IPS-NIHi11 (cell line): ENCODE data around the gene ENSA.
"Not testable (repeated sequence)": the region's sequence is repeated elsewhere in the genome, so short reads cannot be mapped to it uniquely, and the experiment has no call there.

Experiments
- DNase-seq: peaks from one replicate; pipeline ENCODE4 v3.0.0; 2012; ENCODE audit warnings: mixed read lengths, low spot score

ENSA gene

DNA sequence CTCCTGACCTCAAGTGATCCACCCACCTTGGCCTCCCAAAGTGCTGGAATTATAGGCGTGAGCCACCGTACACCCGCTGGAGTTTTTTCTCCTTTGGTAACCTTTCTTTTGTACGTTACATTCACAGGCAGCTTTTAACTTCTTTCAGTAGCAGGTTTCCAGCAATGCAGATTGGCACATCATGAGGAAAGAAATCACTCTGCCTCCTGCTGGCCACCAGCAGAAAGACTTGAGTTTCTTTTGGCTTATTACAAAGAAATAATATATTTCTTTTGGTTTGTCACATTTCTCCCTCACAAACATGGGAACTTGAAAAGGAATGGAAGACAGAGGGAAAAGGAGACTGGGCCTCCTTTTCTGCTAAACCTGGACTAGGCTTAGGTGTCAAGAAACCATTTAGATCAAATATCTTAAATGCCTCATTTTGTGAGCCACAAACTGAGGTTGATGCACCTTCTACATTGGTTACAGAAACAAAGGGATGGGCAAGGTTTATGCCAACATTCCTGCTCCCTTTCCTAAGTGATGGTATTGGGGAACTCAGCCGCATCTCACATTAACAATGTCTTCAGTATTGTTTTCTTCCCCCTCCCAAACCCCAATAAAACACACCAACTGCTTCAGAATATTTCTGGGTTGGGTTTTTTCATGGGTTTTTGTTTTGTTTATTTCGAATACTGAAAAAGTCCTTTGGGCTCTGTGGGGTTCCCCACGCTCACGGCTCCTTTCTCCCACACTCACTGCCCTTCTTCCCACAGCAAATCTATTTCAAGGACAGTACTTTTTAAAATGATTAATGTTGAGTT is 7.7 kb downstream of the ENSA start:
- peak; percentile 44 for DNase-seq

DNA sequence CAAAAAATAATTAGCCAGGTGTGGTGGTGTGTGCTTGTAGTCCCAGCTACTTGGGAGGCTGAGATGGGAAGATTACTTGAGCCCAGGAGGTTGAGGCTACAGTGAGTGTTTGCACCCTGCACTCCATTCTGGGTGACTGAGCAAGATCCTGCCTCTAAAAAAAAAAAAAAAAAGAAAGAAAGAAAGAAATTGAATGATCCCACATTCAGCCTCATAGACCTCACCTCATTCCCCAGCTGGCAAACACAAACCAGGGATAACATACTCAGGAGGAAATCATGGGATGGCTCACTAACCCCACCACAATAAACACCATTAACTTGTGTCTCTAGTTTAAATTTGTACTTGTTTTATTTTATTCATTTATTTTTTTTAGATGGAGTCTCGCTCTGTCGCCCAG is 8.5 kb downstream of the ENSA start:
- DNase-seq, result no peak

DNA sequence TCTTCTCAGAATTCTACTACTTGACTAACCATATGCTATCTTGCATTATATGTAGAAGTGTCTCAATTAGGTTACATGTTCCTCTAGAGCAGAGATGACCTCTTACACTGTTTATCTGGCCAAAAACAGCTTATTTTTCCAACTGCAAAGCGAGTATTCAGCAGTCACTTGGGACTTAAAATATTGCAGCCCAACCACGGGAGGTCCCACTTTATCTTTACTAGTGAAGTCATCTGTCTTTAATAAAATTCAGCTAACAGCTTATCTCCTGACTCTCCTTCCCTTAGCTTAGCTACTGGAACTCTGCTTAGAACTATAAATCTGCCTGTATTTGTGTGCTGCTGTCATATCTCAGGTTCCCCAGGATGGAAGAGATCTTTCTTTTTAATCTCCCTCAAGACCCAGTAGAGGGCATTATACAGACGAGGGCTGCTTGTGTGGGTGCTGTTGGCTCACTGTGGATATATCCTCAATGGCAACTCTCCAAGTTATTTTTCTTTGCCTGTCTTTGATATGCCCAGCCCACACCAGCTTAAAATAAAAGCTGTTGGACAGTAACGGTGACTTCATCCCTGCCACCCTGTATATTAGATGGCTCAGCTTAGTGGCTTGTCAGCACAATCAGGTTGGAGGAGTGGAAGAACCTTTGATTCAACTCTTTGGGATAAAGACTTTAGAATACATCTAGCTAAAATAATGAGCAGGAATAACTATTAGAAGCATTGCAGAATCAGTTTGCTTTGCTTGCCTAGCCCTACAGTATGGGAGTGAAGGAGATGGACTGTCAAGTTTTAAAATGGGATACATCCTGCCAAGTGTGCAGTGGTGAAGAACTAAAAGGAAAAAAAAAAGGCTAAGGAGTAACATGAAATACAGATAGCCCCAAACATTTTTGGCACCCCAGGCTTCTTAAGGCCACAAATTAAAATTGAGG is 9.6 kb downstream of the ENSA start:
- DNase-seq, result no peak

DNA sequence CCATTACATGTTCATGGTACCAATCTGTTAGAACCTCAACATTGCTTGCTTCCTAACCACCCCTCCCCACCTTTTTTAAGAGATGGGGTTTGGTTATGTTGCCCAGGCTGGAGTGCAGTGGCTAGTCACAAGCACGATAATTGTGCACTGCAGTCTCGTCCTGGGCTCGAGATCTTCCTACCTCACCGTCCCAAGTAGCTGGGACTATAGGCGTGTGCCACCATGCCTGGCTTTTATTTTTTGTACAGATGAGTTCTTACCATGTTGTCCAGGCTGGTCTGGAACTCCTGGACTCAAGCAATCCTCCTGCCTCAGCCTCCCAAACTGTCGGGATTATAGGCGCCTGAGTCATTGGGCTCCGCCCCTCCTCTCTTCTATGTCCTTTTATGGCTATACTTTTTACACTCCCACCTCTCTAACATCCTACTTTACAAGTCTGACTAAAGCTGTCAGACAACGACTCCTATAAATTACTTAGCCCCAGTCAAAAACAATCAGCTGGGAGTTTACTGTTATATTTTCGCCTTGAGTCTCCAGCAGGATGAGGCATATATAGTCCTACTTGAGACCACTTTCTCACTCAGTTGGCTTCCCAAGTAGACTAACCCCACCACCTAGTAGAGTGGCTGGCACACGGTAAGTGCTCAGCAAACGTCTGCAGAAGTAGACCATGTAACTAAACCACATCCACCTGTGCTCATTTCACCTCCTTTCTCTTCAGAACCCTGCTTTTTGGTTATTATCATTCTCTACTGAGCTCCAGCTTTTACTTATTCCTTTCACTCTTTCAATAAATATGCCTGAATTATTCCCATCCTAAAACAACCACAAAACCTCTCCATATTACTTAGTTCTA is 13.8 kb downstream of the ENSA start:
- no peak for DNase-seq

DNA sequence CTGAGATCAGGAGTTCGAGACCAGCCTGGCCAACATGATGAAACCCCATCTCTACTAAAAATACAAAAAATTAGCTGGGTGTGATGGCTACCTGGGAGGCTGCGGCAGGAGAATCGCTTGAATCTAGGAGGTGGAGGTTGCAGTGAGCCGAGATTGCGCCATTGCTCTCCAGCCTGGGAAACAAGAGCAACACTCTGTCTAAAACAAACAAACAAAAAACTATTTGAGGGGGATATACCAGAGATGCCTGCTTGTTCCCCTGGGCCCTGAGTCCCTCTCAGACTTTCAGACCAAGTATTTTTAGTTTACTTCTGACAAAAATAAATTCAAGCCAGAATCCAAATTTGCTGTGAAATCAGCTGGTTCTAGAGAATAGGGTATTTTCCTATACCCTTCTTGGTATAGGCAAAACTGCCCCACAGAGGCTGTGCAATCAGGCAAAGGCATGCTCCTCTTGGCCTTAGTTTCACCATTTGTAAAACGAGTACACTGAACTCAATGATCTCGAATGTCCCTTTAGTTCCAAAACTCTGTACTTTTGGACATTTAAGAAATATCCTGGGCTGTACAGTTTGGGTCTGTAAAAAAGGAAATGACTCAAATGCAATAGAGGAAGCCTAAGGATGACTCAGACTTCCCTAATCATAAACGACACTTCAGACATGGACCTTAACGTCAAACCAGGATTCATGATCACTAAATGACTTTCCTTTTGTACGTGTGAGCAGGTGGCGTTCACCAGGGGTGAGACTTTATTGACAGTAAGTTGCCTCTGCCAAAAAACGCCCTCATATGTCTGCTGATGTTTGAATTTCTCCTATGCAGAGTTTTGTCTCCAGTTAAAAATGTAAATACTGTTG is 16.1 kb downstream of the ENSA start:
- DNase-seq, result no peak

DNA sequence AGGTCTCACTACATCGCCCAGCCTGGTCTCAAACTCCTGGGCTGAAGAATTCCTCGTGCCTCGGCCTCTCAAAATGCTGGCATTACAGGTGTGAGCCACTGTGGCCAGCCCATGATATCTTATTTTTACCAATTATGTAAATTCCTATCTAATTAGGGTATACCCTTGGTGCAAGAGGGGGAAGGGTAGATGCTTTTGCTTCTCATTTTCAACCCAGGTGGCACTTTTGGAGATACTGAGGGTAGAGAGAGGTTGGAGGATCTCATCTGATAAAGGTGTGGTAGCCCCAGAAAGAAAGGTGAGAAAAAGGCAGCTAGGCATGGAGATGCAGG is 17.4 kb downstream of the ENSA start:
- no peak for DNase-seq

DNA sequence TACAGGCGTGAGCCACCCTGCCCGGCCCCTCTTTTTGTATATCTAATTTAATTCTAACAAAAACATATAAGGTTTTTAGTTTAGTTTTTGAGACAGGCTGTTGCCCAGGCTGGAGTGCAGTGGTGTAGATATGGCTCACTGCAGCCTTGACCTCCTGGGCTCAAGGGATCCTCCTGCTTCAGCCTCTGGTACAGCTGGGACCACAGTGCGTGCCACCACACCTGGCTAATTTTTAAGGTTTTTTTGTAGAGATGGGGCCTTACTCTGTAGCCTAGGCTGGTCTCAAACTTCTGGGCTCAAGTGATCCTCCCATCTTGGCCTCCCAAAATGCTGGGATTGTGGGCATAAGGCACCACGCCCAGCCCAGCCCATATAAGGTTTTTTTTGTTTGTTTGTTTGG is 18.8 kb downstream of the ENSA start:
- DNase-seq, result no peak

DNA sequence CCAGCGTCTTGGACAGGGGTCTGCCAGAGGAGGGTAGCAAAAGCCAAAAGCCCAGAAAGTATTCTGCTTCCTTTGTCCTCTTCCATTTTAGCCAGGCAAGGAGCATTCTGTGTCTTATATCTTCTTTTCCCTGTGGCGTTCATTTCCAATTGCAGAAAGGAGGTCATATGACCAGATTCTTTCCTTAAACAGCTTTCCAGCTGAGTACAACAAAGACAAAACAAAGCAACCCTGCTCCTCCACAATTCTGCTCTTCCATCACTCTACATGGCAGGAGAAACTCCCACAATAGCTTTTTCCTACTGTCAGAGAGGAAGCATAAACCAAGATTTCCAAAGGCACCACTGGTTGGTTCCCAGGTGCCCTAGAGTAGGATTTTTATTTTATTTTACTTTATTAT is 19.7 kb downstream of the ENSA start:
- DNase-seq, result no peak

DNA sequence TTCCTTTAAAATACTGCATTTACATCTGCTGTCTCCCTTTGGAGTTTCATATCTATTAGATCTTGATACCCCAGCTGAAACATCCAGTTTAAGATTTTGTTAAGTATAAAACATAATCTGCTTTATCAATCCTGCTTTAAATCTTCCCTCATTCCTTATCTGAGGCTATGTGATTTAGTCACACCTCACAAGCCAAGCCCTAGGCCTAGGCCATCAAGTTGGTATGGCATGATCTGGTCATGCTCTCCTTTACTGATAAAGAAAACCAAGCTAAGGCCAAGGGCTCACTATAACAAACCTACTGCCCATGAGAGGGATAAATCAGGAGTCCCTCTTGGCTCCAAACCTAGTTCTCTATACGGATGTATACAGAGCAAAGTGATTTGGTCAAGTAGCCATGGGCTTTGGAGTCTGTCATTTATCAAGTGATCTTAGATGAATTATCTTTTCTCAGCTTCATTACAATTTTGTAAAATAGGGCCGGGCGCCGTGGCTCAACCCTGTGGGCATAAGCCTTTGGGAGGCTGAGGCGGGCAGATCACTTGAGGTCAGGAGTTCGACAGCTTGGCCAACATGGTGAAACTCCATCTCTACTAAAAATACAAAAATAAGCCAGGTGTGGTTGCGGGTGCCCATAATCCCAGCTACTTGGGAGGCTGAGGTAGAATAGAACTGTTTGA is 22.8 kb downstream of the ENSA start:
- no peak for DNase-seq

DNA sequence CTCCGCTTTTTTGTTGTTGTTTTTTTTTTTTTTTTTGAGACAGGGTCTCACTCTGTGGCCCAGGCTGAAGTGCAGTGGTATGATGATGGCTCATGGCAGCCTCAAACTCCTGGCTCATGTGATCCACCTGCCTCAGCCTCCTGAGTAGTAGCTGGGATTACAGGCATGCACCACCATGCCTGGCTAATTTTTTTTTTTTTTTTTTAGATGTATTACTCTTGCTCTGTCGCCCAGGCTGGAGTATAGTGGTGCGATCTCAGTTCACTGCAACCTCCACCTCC is 24.0 kb downstream of the ENSA start:
- DNase-seq, result not testable (repeated sequence)

DNA sequence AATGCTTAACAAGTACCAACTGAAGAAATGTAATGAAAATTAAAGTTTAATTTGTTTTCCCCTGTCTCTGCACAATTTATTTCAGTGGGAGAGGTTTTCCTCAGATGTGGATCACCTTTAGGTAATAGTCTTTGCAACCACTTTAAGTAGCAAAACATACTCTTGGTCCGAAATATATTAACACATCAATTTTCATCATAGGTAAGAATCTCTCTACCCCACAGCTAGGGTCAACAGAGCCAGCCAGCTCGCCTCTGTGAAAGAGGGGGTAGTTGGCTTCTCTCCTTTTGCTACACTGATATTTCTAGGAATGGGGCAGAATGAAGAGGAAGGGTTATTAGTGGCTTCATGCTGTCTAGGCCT is 25.2 kb downstream of the ENSA start:
- DNase-seq, result no peak

DNA sequence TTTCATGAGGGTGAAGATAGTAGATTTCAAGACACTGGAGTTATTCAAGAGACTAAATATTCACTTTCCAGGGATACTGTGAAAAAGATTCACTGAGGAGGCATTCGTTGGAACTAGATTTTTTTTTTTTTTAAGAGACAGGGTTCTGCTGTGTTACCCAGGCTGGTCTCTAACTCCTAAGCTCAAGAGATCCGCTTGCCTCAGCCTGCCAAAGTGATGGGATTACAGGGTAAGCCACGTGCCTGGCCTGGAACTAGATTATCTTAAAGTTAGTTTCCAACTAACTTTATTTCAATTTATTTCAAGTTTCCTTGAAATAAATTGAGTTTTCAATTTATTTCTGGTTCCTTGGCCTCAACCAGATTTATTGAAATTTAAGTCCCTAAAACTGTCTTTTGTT is 25.7 kb downstream of the ENSA start:
- DNase-seq, result no peak

DNA sequence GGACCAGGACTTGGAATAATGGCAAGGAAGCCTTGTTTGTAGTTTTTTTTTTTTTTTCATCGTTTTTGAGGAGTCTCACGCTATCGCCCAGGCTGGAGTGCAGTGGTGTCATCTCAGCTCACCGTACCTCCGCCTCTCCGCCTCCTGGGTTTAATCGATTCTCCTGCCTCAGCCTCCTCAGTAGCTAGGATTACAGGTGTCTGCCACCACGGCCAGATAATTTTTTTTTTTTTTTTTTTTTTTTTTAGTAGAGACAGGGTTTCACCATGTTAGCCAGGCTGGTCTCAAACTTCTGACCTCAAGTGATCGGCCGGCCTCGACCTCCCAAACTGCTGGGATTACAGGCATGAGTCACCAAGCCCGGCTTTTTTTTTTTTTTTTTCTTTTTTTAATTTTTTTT is 27.0 kb downstream of the ENSA start:
- DNase-seq, result not testable (repeated sequence)

DNA sequence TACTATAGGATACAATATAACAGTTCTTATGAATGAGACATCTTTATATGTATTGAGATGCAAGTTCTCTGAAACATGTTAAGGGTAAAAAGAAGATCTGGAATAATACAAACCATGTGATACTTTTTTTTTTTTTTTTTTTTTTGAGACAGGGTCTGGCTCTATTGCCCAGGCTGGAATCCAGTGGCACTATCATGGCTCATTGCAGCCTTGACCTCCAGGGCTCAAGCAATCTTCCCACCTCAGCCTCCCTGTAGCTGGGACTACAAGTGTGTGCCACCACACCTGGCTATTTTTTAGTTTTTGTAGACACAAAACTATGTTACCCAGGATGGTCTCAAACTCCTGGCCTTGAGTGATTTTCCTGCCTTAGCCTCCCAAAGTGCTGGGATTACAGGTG is 27.9 kb downstream of the ENSA start:
- no peak for DNase-seq

DNA sequence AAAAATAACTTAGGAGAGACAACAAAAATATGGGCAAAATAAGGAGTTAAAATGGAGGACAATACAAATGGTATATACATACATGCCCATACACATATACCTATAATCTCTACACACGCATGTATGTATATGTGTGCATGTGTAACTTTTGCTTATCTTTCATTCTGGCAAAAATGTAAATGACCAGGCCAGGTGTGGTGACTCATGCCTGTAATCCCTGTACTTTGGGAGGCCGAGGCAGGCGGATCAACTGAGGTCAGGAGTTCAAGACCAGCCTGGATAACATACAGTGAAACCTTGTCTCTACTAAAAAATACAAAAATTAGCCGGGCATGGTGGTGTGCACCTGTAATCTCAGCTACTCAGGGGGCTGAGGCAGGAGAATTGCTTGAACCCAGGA is 31.1 kb downstream of the ENSA start:
- DNase-seq, result not testable (repeated sequence)

DNA sequence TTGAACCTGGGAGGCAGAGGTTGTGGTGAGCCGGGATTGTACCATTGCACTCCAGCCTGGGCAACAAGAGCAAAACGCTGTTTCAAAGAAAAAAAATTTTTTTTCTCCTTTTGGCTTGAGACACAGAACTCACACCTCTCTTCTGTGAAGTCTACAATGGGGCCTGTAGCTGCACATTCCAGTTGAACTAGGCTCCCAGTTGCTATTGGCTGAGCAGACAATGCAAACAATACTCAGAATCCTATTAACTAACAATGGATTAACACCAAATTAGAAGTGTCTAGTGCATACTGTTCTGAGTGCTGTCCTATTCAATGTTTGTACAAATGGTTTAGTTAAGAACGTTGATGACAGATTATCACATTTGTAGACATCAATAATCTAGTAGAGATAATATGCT is 32.4 kb downstream of the ENSA start:
- DNase-seq, result no peak

DNA sequence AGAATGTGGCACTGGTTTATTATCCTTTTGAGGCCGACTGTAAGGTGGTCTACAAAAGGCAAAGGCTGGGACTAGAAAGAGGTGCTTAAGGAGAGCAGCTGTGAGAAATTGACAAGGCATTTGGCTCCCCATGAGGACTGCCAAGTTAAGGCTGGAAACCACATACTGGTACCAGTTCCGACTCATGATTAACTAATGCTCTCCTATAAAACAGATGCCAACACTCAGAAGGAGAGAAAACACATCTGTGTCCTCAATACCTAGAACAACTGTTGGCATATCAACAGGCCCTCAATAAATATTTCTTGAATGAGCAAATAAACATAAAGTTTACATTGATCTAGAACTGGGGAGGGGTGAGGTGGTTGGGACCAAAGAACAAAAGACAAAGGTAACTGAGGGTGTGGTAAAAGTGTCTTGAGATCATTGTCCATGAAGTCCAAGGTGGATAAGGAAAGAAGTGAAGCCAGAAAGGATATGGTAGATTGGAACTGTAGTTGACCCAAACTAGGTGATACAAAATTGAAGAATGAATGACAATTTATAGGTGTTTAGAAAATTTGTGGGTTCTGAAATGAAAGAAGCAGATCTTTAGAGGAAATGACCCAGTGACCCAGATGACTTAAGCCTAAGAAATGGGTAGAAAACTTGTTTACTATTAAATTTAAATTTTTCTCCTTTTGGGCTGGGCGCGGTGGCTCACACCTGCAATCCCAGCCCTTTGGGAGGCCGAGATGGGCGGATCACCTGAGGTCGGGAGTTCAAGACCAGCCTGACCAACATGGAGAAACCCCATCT is 33.1 kb downstream of the ENSA start:
- DNase-seq, result no peak

DNA sequence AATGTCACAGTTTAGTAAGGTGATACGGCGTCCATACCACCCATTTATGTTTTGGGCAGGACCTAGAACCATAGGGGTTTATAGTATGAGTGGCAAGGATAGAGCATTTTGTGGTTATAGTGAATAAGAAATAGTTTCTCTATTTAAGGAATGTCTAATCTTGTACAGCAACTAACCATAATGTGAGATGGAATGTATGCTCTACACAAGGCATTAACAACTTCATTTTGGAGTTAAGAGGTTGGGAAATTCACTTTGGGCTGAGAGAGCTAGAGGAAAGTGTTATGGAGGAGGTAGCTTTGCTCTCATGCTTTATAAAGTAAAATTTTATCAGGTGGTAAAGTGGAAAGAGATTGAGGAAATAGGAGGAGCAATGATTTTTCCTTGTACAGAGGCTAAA is 47.0 kb downstream of the ENSA start:
- no peak for DNase-seq

DNA sequence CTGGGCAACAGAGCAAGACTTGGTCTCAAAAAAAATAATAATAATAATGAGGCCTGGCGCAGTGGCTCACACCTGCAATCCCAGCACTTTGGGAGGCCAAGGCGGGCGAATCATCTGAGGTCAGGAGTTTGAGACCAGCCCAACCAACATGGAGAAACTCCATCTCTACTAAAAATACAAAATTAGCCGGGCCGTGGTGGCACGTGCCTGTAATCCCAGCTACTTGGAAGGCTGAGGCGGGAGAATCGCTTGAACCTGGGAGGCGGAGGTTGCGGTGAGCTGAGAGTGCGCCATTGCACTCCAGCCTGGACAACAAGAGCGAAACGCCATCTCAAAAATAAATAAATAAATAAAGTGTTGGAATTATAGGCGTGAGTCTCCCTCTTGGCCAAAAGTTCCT is 47.5 kb downstream of the ENSA start:
- DNase-seq, result not testable (repeated sequence)

DNA sequence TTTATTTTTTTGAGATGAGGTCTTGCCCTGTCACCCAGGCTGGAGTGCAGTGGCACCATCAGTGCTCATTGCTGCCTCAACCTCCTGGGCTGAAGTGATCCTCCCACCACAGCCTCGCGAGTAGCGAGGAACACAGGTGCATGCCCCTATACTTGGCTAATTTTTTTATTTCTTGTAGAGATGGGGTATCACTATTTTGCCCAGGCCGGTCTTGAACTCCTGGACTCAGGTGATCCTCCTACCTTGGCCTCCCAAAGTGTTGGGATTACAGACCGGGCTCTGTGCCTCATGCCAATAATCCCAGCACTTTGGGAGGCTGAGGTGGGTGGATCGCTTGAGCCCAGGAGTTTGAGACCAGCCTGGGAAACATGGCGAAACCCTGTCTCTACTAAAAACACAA is 48.0 kb downstream of the ENSA start:
- DNase-seq, result not testable (repeated sequence)
